ENCODE results near the gene UNC13D. TPM values are rescaled to one million over a fixed set of nuclear protein-coding genes. Genes with fewer than 3 reads are reported as not detected.

The UNC13D gene
- polyA plus RNA-seq, 1 donor from 2014 or later = 1.2 TPM

GRCh38 chr17:75850928-75851692 lies 6.9 kb upstream of the UNC13D start:
- Histone ChIP-seq H3K27me3 (ENCODE audit: insufficient read depth, low read depth, low read length) (no peaks in the 10 kb centered on the region), H3K9ac (ENCODE audit: low read length) (no peak overlapping the region), H3F3A (ENCODE audit: insufficient read depth, low read length, poor library complexity, severe bottlenecking) (peaks cover 2% of the 10 kb centered on the region), H3K4me3 (ENCODE audit: low read length) (no peak overlapping the region), H2AFZ (ENCODE audit: low read depth, low read length) (no peak overlapping the region), H3K9me2 (ENCODE audit: insufficient read depth, low read length) (no peaks in the 10 kb centered on the region), H3K79me2 (replicated peaks; ENCODE audit: insufficient read depth, low read length) (peaks cover 10% of the 10 kb centered on the region), H3K9me3 (ENCODE audit: low read length) (no peaks in the 10 kb centered on the region), H4K20me1 (ENCODE audit: insufficient read depth) (no peaks in the 10 kb centered on the region), H3K4me2 (ENCODE audit: low read length) (no peak overlapping the region), H3K27ac (ENCODE audit: low read length) (no peak overlapping the region), H3K36me3 (ENCODE audit: insufficient read depth, low read length) (no peaks in the 10 kb centered on the region)
- TF ChIP-seq MXI1 (conservative IDR thresholded peaks at IDR 0.05; ENCODE audit: poor library complexity, severe bottlenecking) (no peak), RAD21 (conservative IDR thresholded peaks at IDR 0.05) (no peak), EP300 (conservative IDR thresholded peaks at IDR 0.05; ENCODE audit: poor library complexity, severe bottlenecking) (no peak), POLR2AphosphoS5 (IDR thresholded peaks at IDR 0.05) (no peak), EZH2 (IDR thresholded peaks at IDR 0.05; ENCODE audit: borderline replicate concordance, insufficient read depth, low read length, poor library complexity, severe bottlenecking) (no peak), TAF1 (IDR thresholded peaks at IDR 0.05; ENCODE audit: low read depth) (no peak), SMC3 (conservative IDR thresholded peaks at IDR 0.05; ENCODE audit: poor library complexity) (no peak)
- TF ChIP-seq, protein P1, sequence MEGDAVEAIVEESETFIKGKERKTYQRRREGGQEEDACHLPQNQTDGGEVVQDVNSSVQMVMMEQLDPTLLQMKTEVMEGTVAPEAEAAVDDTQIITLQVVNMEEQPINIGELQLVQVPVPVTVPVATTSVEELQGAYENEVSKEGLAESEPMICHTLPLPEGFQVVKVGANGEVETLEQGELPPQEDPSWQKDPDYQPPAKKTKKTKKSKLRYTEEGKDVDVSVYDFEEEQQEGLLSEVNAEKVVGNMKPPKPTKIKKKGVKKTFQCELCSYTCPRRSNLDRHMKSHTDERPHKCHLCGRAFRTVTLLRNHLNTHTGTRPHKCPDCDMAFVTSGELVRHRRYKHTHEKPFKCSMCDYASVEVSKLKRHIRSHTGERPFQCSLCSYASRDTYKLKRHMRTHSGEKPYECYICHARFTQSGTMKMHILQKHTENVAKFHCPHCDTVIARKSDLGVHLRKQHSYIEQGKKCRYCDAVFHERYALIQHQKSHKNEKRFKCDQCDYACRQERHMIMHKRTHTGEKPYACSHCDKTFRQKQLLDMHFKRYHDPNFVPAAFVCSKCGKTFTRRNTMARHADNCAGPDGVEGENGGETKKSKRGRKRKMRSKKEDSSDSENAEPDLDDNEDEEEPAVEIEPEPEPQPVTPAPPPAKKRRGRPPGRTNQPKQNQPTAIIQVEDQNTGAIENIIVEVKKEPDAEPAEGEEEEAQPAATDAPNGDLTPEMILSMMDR (IDR thresholded peaks at IDR 0.05; ENCODE audit: poor library complexity, severe bottlenecking) = no peak
- TF ChIP-seq, protein P2, sequence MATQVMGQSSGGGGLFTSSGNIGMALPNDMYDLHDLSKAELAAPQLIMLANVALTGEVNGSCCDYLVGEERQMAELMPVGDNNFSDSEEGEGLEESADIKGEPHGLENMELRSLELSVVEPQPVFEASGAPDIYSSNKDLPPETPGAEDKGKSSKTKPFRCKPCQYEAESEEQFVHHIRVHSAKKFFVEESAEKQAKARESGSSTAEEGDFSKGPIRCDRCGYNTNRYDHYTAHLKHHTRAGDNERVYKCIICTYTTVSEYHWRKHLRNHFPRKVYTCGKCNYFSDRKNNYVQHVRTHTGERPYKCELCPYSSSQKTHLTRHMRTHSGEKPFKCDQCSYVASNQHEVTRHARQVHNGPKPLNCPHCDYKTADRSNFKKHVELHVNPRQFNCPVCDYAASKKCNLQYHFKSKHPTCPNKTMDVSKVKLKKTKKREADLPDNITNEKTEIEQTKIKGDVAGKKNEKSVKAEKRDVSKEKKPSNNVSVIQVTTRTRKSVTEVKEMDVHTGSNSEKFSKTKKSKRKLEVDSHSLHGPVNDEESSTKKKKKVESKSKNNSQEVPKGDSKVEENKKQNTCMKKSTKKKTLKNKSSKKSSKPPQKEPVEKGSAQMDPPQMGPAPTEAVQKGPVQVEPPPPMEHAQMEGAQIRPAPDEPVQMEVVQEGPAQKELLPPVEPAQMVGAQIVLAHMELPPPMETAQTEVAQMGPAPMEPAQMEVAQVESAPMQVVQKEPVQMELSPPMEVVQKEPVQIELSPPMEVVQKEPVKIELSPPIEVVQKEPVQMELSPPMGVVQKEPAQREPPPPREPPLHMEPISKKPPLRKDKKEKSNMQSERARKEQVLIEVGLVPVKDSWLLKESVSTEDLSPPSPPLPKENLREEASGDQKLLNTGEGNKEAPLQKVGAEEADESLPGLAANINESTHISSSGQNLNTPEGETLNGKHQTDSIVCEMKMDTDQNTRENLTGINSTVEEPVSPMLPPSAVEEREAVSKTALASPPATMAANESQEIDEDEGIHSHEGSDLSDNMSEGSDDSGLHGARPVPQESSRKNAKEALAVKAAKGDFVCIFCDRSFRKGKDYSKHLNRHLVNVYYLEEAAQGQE (IDR thresholded peaks at IDR 0.05; ENCODE audit: borderline replicate concordance) = no peak

- H3F3A ChIP-seq (ENCODE audit: insufficient read depth, low read length, poor library complexity, severe bottlenecking) = no peaks in the 10 kb centered on the region
- H3K4me2 ChIP-seq (ENCODE audit: low read length) = no peak overlapping the region
- H3K36me3 ChIP-seq (ENCODE audit: insufficient read depth, low read length) = no peaks in the 10 kb centered on the region
- H3K9me3 ChIP-seq (ENCODE audit: low read length) = no peaks in the 10 kb centered on the region
- no peak overlapping the region for H3K27ac ChIP-seq (ENCODE audit: low read length)
- TF ChIP-seq, protein P2 (IDR thresholded peaks at IDR 0.05; ENCODE audit: borderline replicate concordance) = no peak
- TF ChIP-seq EZH2 (IDR thresholded peaks at IDR 0.05; ENCODE audit: borderline replicate concordance, insufficient read depth, low read length, poor library complexity, severe bottlenecking) = no peak
- TF ChIP-seq, protein P1 (IDR thresholded peaks at IDR 0.05; ENCODE audit: poor library complexity, severe bottlenecking) = no peak
- no peak for TF ChIP-seq RAD21 (conservative IDR thresholded peaks at IDR 0.05)
- TF ChIP-seq POLR2AphosphoS5 (IDR thresholded peaks at IDR 0.05) = no peak
- TF ChIP-seq MXI1 (conservative IDR thresholded peaks at IDR 0.05; ENCODE audit: poor library complexity, severe bottlenecking) = no peak
- no peak for TF ChIP-seq TAF1 (IDR thresholded peaks at IDR 0.05; ENCODE audit: low read depth)
- no peak for TF ChIP-seq EP300 (conservative IDR thresholded peaks at IDR 0.05; ENCODE audit: poor library complexity, severe bottlenecking)
- no peak for TF ChIP-seq SMC3 (conservative IDR thresholded peaks at IDR 0.05; ENCODE audit: poor library complexity)
- no peak overlapping the region for H2AFZ ChIP-seq (ENCODE audit: low read depth, low read length)
- peaks cover 8% of the 10 kb centered on the region for H3K79me2 ChIP-seq (replicated peaks; ENCODE audit: insufficient read depth, low read length)
- no peaks in the 10 kb centered on the region for H3K27me3 ChIP-seq (ENCODE audit: insufficient read depth, low read depth, low read length)
- no peak overlapping the region for H3K4me3 ChIP-seq (ENCODE audit: low read length)
- H3K9ac ChIP-seq (ENCODE audit: low read length) = no peak overlapping the region
- H3K9me2 ChIP-seq (ENCODE audit: insufficient read depth, low read length) = no peaks in the 10 kb centered on the region
- no peaks in the 10 kb centered on the region for H4K20me1 ChIP-seq (ENCODE audit: insufficient read depth)
Measured at GRCh38 chr17:75849724-75850123, 5.5 kb upstream of the UNC13D start.
